Fibroblast of gingiva (primary cell): ENCODE measurements around the gene TRHDE.
A peak's percentile ranks its signal among the peaks of the same experiment; 100 is the strongest.

Source experiments
- DNase-seq: peaks from one replicate; pipeline ENCODE4 v3.0.0-alpha.2; 2011; ENCODE audit warnings: low read depth

The TRHDE gene

GRCh38 chr12:72315858-72316257, 43.7 kb downstream of the TRHDE start:
- no peak for DNase-seq

DNA sequence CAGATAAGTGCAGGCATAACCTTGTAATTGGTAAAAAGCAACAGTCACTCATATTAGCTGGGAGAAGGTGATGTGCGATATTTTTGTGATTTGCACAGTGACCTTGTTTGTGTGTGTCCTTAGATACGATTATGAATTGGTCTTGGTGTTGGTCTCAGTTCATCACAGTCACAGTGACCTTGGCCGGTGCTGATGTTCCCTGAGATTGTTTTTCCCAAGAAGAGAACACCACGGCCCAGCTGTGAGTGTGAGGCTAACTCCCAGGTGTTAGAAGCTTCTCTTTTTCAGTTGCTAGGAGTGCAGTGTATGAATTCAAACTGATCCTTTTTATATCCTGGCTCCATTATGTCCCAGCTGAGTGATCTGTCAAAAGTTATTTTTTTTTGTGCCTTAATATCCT, 46.2 kb downstream of the TRHDE start:
- DNase-seq = no peak

- peak; percentile 7 for DNase-seq
Measured at GRCh38 chr12:72323881-72324280, 51.7 kb downstream of the TRHDE start.

- peak; percentile 80 for DNase-seq
Measured at GRCh38 chr12:72330301-72330700, 58.1 kb downstream of the TRHDE start.

GRCh38 chr12:72330784-72331183, 58.6 kb downstream of the TRHDE start:
- DNase-seq = no peak

- DNase-seq = no peak
Measured at GRCh38 chr12:72337382-72337781, 65.2 kb downstream of the TRHDE start.

GRCh38 chr12:72337946-72338345, 65.8 kb downstream of the TRHDE start:
- no peak for DNase-seq

DNA sequence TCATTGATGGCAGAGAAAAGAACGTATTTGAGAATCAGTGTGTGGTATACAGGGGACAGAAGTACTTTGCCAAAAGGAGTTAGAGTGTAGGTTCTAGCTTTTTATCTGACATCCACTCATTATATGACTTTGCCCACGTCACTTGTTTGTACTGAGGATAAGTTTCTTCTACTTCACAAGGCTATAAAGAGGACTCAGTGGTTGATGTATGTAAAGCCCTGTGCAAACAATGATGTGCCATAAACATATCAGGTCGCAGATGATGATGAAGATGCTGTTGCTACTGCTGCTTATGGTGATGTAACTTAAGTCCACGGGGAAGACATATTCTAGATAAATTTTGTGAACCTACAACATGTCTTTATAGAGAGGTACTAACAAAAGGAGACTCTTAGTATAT, 66.3 kb downstream of the TRHDE start:
- DNase-seq = no peak

DNA sequence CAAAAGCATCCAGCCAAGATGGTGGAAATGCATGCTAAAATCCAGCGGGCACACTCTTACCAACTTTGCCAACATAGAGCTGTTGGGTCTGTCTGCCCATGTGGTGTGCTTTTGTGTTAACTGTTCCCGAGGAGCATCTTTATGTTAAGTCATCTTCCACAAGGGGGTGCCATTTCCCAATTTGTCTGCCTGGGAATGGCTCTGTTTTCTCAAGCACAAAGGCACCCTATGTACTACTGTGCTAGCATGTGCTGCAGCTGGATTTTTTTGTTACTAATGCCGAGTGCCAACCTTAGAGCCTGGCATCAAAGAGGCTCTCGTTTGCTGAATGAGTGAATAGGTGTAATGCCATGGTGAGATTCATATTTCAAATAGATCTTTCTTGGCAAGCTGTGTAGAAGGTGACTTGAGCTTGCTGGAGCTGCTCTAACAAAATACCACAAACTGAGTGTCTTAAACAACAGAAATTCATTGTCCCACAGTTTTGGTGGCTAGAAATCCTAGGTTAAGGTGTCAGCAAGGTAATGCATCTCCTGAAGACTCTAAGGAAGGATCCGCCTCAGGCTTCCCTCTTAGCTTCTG, 74.3 kb downstream of the TRHDE start:
- DNase-seq = peak; percentile 64

DNA sequence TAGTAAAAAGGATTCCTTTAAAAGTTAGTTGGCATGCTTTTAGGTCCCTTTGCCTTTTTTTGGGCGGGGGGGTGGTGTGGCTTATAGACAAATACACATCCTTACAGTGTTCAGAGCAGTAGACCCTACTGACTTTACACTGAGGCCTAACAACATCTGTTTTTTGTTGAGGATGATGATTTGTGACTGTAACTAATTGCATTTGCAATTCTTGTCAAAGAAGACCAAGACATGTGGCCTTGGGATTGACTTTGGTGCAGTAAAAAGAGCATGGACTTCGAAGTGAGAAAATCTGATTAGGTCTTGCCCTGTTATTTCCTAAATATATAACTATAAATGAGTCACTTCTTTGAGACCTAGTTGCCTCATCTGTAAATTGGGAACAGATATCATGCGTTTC, 77.3 kb downstream of the TRHDE start:
- DNase-seq = no peak

- no peak for DNase-seq
Measured at GRCh38 chr12:72359416-72359815, 87.2 kb downstream of the TRHDE start.

DNA sequence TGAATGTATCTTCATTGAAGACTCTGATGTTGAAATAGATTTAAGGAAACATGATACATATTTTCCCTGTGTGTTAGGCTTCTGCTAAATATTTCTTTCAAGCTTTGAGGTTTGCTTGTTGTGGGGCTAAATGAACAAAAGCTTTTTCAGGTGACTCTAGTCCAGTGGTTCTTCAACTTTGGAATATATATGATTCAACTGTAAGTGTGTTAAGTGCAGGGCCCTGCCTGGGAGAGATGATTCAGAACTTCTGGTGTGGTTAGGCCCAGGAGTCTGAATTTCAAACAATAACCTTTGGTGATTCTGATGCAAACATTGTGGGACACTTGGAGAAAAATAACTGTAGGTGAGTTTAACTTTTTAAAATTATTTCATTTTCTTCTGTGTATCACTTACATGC, 93.0 kb downstream of the TRHDE start:
- no peak for DNase-seq

DNA sequence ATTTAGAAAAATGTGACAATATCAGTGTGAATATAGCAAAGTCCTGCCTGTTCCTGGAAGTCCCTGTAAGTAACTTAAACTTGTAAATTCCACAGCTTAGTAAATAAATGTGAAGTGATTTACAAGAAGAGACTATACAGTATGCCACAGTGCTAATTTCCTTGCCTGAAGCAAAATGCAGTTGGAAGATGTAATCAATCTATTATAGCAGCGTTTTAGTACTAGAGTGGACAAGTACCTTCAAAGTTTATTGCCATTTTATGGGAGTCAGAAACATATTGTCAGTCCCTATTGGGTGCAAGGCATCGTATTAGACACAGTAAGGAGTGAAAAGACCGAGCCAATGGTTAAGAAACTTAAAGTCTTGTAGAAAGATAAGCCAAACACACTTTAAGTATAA, 94.1 kb downstream of the TRHDE start:
- no peak for DNase-seq

DNA sequence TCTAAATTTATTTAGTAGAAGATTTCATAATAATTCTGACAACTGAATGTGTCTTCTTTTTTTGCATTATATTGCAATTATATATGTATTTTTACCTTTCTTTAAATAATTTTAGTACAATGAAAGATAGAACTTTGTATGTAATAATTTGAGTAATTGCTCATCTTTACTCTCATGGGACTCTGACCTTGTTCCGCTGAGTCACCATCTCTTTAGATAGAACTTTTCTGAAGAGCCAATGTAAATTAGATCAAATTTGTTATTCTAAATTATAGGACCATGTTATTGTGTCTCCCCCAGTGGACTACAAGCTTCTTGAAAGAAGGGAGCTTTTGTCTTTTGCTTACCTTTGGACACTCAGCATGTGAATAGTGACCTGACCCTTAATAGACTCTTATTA, 96.1 kb downstream of the TRHDE start:
- no peak for DNase-seq

GRCh38 chr12:72368719-72369422, 96.7 kb downstream of the TRHDE start:
- DNase-seq = no peak

DNA sequence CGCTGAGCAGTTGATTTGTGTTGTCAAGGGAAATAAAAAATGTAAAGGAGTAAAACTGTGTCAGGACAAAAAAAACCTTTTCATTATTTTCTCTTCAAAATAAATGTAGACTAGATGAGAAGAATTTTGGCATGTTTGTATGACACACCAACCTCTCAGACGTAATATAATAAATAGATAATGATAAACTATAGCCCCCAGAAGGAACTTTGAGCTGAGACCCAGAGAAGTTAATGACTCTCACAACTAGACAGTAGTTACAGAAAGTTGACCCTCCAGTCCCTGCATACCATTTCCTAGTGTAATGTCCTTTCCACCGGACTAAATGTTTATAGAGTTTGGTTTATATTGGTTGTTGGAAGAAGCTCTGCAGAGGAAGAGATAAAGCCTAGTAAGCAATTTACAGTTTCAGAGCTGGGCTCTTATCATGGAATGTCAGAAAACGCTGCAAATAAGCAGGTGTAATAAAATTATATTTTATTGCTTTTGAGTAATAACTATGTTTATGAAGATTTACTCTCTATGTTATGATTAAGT, 97.3 kb downstream of the TRHDE start:
- no peak for DNase-seq

DNA sequence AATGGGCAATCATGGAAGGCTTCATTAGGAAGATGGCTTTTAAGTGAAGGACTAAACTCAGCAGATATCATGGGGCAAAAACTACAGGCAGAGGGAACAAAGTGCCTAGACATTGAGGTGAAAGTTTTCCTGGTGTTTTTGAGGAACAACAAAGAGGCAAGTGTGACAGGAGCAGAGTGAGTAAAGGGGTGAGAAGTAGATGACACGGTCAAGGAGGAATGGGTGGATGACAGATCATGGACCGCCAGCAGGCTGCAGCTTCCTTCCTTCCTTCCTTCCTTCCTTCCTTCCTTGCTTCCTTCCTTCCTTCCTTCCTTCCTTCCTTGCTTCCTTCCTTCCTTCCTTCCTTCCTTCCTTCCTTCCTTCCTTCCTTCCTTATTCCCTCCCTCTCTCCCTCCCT, 108.3 kb downstream of the TRHDE start:
- DNase-seq = no peak

GRCh38 chr12:72388322-72388721, 116.2 kb downstream of the TRHDE start:
- DNase-seq = no peak

DNA sequence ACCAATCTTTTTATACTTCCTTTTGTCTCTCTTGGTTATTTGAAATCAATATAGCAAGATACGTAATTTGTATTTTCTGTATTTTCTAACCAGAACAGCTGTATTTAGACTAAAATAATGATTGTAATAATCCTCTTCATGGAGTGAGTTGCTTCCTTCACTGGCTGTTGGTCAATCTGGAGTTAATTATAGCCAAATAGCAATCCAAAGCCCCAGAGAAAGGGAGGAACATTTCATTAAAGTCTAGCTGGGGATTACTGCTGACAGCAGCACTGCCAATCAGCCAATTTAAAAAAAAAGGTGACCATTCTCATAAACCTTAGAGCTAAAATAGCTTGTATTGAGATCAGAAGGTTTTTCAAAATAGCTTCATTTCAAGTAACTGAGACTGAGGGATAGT, 118.0 kb downstream of the TRHDE start:
- peak; percentile 18 for DNase-seq

DNA sequence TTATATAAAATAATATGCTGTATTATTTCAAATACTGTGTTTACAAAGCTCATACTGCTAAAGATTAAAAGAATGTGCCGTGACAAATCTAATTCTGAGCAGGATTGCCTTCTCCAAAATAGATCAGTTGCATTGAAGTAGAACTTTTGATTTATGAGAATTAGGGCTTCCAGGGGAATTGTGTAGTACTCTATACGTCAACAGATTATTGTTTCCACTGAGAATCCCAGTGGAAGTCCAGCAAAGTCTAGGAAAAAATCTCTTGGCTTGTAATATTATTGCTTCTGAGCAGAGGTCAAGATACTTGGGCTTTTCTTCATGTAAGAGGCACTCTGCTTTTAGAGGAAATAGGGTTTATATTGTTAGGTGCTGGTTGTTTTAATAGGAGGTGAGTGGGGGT, 133.9 kb downstream of the TRHDE start:
- no peak for DNase-seq

- no peak for DNase-seq
Measured at GRCh38 chr12:72432037-72432604, 160.0 kb downstream of the TRHDE start.

- DNase-seq = no peak
Measured at GRCh38 chr12:72433298-72433697, 161.1 kb downstream of the TRHDE start.

DNA sequence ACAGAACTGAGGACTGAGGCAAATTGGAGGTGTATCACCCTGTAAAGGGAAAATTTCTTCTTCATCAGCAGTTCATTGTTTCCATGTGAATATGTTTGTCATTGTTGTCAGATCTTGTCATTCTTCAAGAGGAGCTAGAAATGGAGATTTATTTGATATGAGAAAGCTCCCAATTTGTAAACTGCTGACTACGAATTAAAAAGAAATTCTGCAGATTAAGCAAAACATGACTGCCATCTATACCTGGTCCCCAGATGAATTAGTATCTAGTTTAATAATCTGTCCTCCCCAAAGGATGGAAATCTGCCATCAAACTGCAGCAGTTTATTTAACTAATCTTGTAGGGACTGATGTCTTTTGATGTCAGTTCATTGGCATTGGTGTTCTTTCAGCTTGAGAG, 162.8 kb downstream of the TRHDE start:
- no peak for DNase-seq

- no peak for DNase-seq
Measured at GRCh38 chr12:72442217-72442616, 170.0 kb downstream of the TRHDE start.
